Measurements from ENCODE around the gene PMFBP1.

The PMFBP1 gene

GRCh38 chr16:72132726-72133125 lies 39.2 kb downstream of the PMFBP1 start:
- no peak for TF ChIP-seq CTCF (IDR thresholded peaks at IDR 0.05; ENCODE audit: extremely low read depth, missing control alignments)

GRCh38 chr16:72131036-72131435 lies 40.9 kb downstream of the PMFBP1 start:
- no peak for TF ChIP-seq CTCF (IDR thresholded peaks at IDR 0.05; ENCODE audit: extremely low read depth, missing control alignments)
- no peak for DNase-seq (ENCODE audit: low spot score)

More at GRCh38 chr16:72132726-72133125, 39.2 kb downstream of the PMFBP1 start:
- DNase-seq (ENCODE audit: low spot score): no peak

- TF ChIP-seq CTCF (IDR thresholded peaks at IDR 0.05; ENCODE audit: extremely low read depth, missing control alignments): no peak
- DNase-seq (ENCODE audit: low spot score): no peak
Measured at GRCh38 chr16:72129976-72130656, 41.8 kb downstream of the PMFBP1 start.

- no peak for DNase-seq (ENCODE audit: low spot score)
- TF ChIP-seq CTCF (IDR thresholded peaks at IDR 0.05; ENCODE audit: extremely low read depth, missing control alignments): no peak
Measured at GRCh38 chr16:72128701-72129100, 43.3 kb downstream of the PMFBP1 start.

- no peak for TF ChIP-seq CTCF (IDR thresholded peaks at IDR 0.05; ENCODE audit: extremely low read depth, missing control alignments)
- DNase-seq (ENCODE audit: low spot score): no peak
Measured at GRCh38 chr16:72126429-72126765, 45.6 kb downstream of the PMFBP1 start.

- no peak for TF ChIP-seq CTCF (IDR thresholded peaks at IDR 0.05; ENCODE audit: extremely low read depth, missing control alignments)
- no peak for DNase-seq (ENCODE audit: low spot score)
Measured at GRCh38 chr16:72125635-72126428, 46.1 kb downstream of the PMFBP1 start.

Measured in GM20000 (cell line).